SK-N-SH (cell line): ENCODE measurements around the gene GLTP. TPM values are rescaled to one million over a fixed set of nuclear protein-coding genes. Genes with fewer than 3 reads are reported as not detected.

Experiments used
- CTCF ChIA-PET: fragments of 300-600, 350-600 bp; formaldehyde crosslinking; extraction: SDS; loops from one replicate; lab custom pipeline; 2021; lab: Yijun Ruan, JAX
- POLR2A ChIA-PET: fragments of 350-600 bp; sonication (Branson Sonifier 250); formaldehyde crosslinking; extraction: SDS; loops from one replicate; lab custom pipeline; 2020; ENCODE audit warnings: antibody characterized with exemption, inconsistent platforms; lab: Yijun Ruan, JAX
- DNase-seq: peaks from one replicate; pipeline ENCODE4 v3.0.0; 2012
- H2AFZ ChIP-seq: fragments of 200-600 bp; sonication (generic); 2 replicates; pipeline ENCODE4 v1.8.1; 2016; ENCODE audit warnings: antibody characterized with exemption, mild to moderate bottlenecking, low read depth
- H3F3A ChIP-seq: fragments of 200-600 bp; sonication (generic); replicated peaks from 2 replicates; pipeline ENCODE3; 2016; ENCODE audit warnings: antibody characterized with exemption, mild to moderate bottlenecking; ENCODE audit not compliant: insufficient read depth
- H3K27ac ChIP-seq, 2 experiments: fragments of 200-500 bp in 1 of 2; fragments of 200-600 bp in 1 of 2; sonication (Bioruptor generic) in 1 of 2; sonication (generic), shearing (Covaris generic) in 1 of 2; 2 replicates each; pipeline versions ENCODE4 v1.5.1 to v1.6.1; 2014 to 2016; ENCODE audit warnings: low read depth in 2 of 2, inconsistent platforms in 1 of 2, low read length in 1 of 2, mild to moderate bottlenecking in 1 of 2, mixed read lengths in 1 of 2
- H3K27me3 ChIP-seq: fragments of 200-600 bp; sonication (generic), shearing (Covaris generic); 2 replicates; pipeline ENCODE4 v1.6.1; 2016; ENCODE audit warnings: mixed run types; ENCODE audit not compliant: insufficient read depth
- H3K36me3 ChIP-seq, 2 experiments: fragments of 200-500 bp in 1 of 2; fragments of 200-600 bp in 1 of 2; sonication (Bioruptor generic) in 1 of 2; sonication (generic) in 1 of 2; replicated peaks in 1 of 2; 2 replicates each; pipeline versions ENCODE3 to v1.5.1; 2014 to 2016; ENCODE audit warnings: low read length in 1 of 2, mild to moderate bottlenecking in 1 of 2; ENCODE audit not compliant: insufficient read depth in 2 of 2, control insufficient read depth in 1 of 2
- H3K4me1 ChIP-seq, 2 experiments: fragments of 200-500 bp in 1 of 2; fragments of 200-600 bp in 1 of 2; sonication (Bioruptor generic) in 1 of 2; sonication (generic), shearing (Covaris generic) in 1 of 2; 2 replicates each; pipeline versions ENCODE4 v1.5.1 to v1.6.1; 2014 to 2016; ENCODE audit warnings: low read depth in 1 of 2, low read length in 1 of 2, mixed run types in 1 of 2; ENCODE audit not compliant: insufficient read depth in 2 of 2, control insufficient read depth in 1 of 2
- H3K4me2 ChIP-seq: fragments of 200-600 bp; sonication (generic), shearing (Covaris generic); 2 replicates; pipeline ENCODE4 v1.6.1; 2017; ENCODE audit warnings: mixed run types
- H3K4me3 ChIP-seq, 2 experiments: fragments of 200-500 bp in 1 of 2; fragments of 200-600 bp in 1 of 2; sonication (Bioruptor generic) in 1 of 2; sonication (generic), shearing (Covaris generic) in 1 of 2; 2 replicates each; pipeline versions ENCODE4 v1.5.1 to v1.8.1; 2014 to 2016; ENCODE audit warnings: low read depth in 2 of 2, inconsistent platforms in 1 of 2, low read length in 1 of 2, mild to moderate bottlenecking in 1 of 2, mixed read lengths in 1 of 2, moderate library complexity in 1 of 2
- H3K79me2 ChIP-seq: fragments of 200-600 bp; sonication (generic); 2 replicates; pipeline ENCODE4 v1.8.1; 2017; ENCODE audit warnings: mild to moderate bottlenecking; ENCODE audit not compliant: insufficient read depth
- H3K9ac ChIP-seq: fragments of 200-600 bp; sonication (generic); 2 replicates; pipeline ENCODE4 v1.6.1; 2017; ENCODE audit warnings: mixed run types
- H3K9me2 ChIP-seq: fragments of 200-600 bp; sonication (generic); 2 replicates; pipeline ENCODE4 v1.6.1; 2017; ENCODE audit warnings: mixed run types
- H3K9me3 ChIP-seq: fragments of 200-600 bp; sonication (generic); 2 replicates; pipeline ENCODE4 v1.6.1; 2017; ENCODE audit warnings: mixed run types, mild to moderate bottlenecking, moderate library complexity
- H4K20me1 ChIP-seq: fragments of 200-600 bp; sonication (generic); 2 replicates; pipeline ENCODE4 v1.6.1; 2017; ENCODE audit warnings: mild to moderate bottlenecking, mixed run types; ENCODE audit not compliant: insufficient read depth
- CHD2 ChIP-seq: fragments of 150-350 bp; IDR thresholded peaks from 2 replicates; pipeline ENCODE4 v1.6.1; 2018; ENCODE audit warnings: low read length; ENCODE audit not compliant: partially characterized antibody
- ELF1 ChIP-seq: IDR thresholded peaks from 2 replicates; pipeline ENCODE4 v1.4.0; 2012
- FOSL2 ChIP-seq: IDR thresholded peaks from 2 replicates; pipeline ENCODE4 v1.4.0; 2012; ENCODE audit warnings: low read depth, mild to moderate bottlenecking, moderate library complexity, borderline replicate concordance
- FOXM1 ChIP-seq: IDR thresholded peaks from 2 replicates; pipeline ENCODE4 v1.4.0; 2012; ENCODE audit warnings: low read depth, mild to moderate bottlenecking
- GABPA ChIP-seq: IDR thresholded peaks from 2 replicates; pipeline ENCODE4 v1.4.0; 2012; ENCODE audit warnings: low read depth, mild to moderate bottlenecking
- GATA2 ChIP-seq: sonication (generic); formaldehyde crosslinking; IDR thresholded peaks from 2 replicates; pipeline ENCODE4 v1.5.0; 2020; ENCODE audit warnings: mild to moderate bottlenecking, missing genetic modification reagents
- JUND ChIP-seq: IDR thresholded peaks from 2 replicates; pipeline ENCODE4 v1.4.0; 2012
- MEF2A ChIP-seq: IDR thresholded peaks from 2 replicates; pipeline ENCODE4 v1.4.0; 2012; ENCODE audit warnings: low read depth, borderline replicate concordance
- MXI1 ChIP-seq: IDR thresholded peaks from 2 replicates; pipeline ENCODE4 v1.6.1; 2012; ENCODE audit warnings: mild to moderate bottlenecking, low read depth, low read length, improper control_type of control experiment
- NFIC ChIP-seq: IDR thresholded peaks from 2 replicates; pipeline ENCODE4 v1.4.0; 2012; ENCODE audit warnings: borderline replicate concordance
- NRF1 ChIP-seq: IDR thresholded peaks from 2 replicates; pipeline ENCODE4 v1.6.1; 2012; ENCODE audit warnings: low read depth, mild to moderate bottlenecking, low read length
- PBX3 ChIP-seq: IDR thresholded peaks from 2 replicates; pipeline ENCODE4; 2012
- POLR2AphosphoS5 ChIP-seq: IDR thresholded peaks from 2 replicates; pipeline ENCODE4 v1.6.1; 2012; ENCODE audit warnings: low read depth, low read length
- RCOR1 ChIP-seq: fragments of 150-350 bp; IDR thresholded peaks from 2 replicates; pipeline ENCODE4 v1.6.1; 2017; ENCODE audit warnings: antibody characterized with exemption, low read length
- RFX5 ChIP-seq: IDR thresholded peaks from 2 replicates; pipeline ENCODE4 v1.6.1; 2012; ENCODE audit warnings: mild to moderate bottlenecking, improper control_type of control experiment, low read length
- RXRA ChIP-seq: IDR thresholded peaks from 2 replicates; pipeline ENCODE4 v1.4.0; 2012; ENCODE audit warnings: low read depth, mild to moderate bottlenecking, borderline replicate concordance
- SIN3A ChIP-seq: IDR thresholded peaks from 2 replicates; pipeline ENCODE4 v1.6.1; 2012; ENCODE audit warnings: low read depth, mild to moderate bottlenecking, low read length, moderate library complexity, borderline replicate concordance
- SMC3 ChIP-seq: IDR thresholded peaks from 2 replicates; pipeline ENCODE4 v1.6.1; 2012; ENCODE audit warnings: low read depth, low read length, improper control_type of control experiment
- TAF1 ChIP-seq: IDR thresholded peaks from 2 replicates; pipeline ENCODE4 v1.6.1; 2012; ENCODE audit warnings: low read depth, mild to moderate bottlenecking, low read length, moderate library complexity, borderline replicate concordance
- TCF12 ChIP-seq: IDR thresholded peaks from 2 replicates; pipeline ENCODE4 v1.4.0; 2012
- TEAD4 ChIP-seq: IDR thresholded peaks from 2 replicates; pipeline ENCODE4 v1.4.0; 2012; ENCODE audit warnings: mild to moderate bottlenecking, borderline replicate concordance; ENCODE audit not compliant: insufficient read depth
- YY1 ChIP-seq: IDR thresholded peaks from 2 replicates; pipeline ENCODE4 v1.4.0; 2012; ENCODE audit warnings: low read depth, mild to moderate bottlenecking
- WGBS: methylation state at CpG from one replicate; pipeline ENCODE4 v1.1.6; 2017; ENCODE audit warnings: low lambda C conversion rate; 5-methylcytosine and 5-hydroxymethylcytosine counted together
- polyA plus RNA-seq, 3 experiments: library from polyadenylated mRNA; depleted of rRNA; stranded (reverse); fragments of >200 nt; gene quantifications; 2 replicates each; pipeline ENCODE4 v1.2.3, GENCODE V29; 2012
- TF ChIP-seq, protein P1 (sequence below): fragments of 150-350 bp; IDR thresholded peaks from 2 replicates; pipeline ENCODE4 v1.6.1; 2016; ENCODE audit warnings: mild to moderate bottlenecking, low read depth, low read length
- TF ChIP-seq, protein P2 (sequence below): fragments of 200-600 bp; sonication (generic); IDR thresholded peaks from 2 replicates; pipeline ENCODE4 v1.6.1; 2017; ENCODE audit warnings: antibody characterized with exemption, mild to moderate bottlenecking, moderate library complexity
- TF ChIP-seq, protein P3 (sequence below): fragments of 150-350 bp; IDR thresholded peaks from 2 replicates; pipeline ENCODE4 v1.6.1; 2017; ENCODE audit warnings: antibody characterized with exemption, low read length, low read depth, borderline replicate concordance

Gene GLTP
- polyA plus RNA-seq, 1 of the 3 experiments (the other 2 are of a cell fraction), result 23.0 TPM

GRCh38 chr12:109842021-109842420 is 38.3 kb downstream of the GLTP start:
- 69% methylated on average over 5 of the region's 5 CpGs for WGBS
- ChIA-PET CTCF (interaction anchor here (0.9 to 8.3 kb wide), 3 partner anchors 11 to 37 kb away, joined by 4 to 89 read pairs (median 11); no protein-coding TSS in a partner anchor), POLR2A (no interaction called here)
- no peak overlapping the region for H3K27ac ChIP-seq
- H3F3A ChIP-seq, result peaks cover 13% of the 10 kb centered on the region
- no peaks in the 10 kb centered on the region for H3K79me2 ChIP-seq
- no peaks in the 10 kb centered on the region for H3K9me3 ChIP-seq
- TF ChIP-seq TAF1 (no peak), RFX5 (no peak), MXI1 (no peak), FOSL2 (no peak), PBX3 (no peak), FOXM1 (no peak), GATA2 (no peak), CHD2 (no peak), RCOR1 (no peak), JUND (no peak), RXRA (no peak), POLR2AphosphoS5 (no peak), ELF1 (no peak), TCF12 (no peak), YY1 (no peak)
- TF ChIP-seq, protein P1, sequence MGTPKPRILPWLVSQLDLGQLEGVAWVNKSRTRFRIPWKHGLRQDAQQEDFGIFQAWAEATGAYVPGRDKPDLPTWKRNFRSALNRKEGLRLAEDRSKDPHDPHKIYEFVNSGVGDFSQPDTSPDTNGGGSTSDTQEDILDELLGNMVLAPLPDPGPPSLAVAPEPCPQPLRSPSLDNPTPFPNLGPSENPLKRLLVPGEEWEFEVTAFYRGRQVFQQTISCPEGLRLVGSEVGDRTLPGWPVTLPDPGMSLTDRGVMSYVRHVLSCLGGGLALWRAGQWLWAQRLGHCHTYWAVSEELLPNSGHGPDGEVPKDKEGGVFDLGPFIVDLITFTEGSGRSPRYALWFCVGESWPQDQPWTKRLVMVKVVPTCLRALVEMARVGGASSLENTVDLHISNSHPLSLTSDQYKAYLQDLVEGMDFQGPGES, result no peak
- TF ChIP-seq, protein P2, sequence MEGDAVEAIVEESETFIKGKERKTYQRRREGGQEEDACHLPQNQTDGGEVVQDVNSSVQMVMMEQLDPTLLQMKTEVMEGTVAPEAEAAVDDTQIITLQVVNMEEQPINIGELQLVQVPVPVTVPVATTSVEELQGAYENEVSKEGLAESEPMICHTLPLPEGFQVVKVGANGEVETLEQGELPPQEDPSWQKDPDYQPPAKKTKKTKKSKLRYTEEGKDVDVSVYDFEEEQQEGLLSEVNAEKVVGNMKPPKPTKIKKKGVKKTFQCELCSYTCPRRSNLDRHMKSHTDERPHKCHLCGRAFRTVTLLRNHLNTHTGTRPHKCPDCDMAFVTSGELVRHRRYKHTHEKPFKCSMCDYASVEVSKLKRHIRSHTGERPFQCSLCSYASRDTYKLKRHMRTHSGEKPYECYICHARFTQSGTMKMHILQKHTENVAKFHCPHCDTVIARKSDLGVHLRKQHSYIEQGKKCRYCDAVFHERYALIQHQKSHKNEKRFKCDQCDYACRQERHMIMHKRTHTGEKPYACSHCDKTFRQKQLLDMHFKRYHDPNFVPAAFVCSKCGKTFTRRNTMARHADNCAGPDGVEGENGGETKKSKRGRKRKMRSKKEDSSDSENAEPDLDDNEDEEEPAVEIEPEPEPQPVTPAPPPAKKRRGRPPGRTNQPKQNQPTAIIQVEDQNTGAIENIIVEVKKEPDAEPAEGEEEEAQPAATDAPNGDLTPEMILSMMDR, result no peak
- no peaks in the 10 kb centered on the region for H3K36me3 ChIP-seq
- H3K4me1 ChIP-seq, result peaks cover 0 to 3% of the 10 kb centered on the region in 2 experiments; a peak in 1 of 4 replicates
- no peak for DNase-seq
- H3K4me2 ChIP-seq, result no peak overlapping the region
- H3K9ac ChIP-seq, result no peak overlapping the region
- no peaks in the 10 kb centered on the region for H4K20me1 ChIP-seq
- H3K9me2 ChIP-seq, result no peaks in the 10 kb centered on the region
- H3K27me3 ChIP-seq, result no peaks in the 10 kb centered on the region
- H2AFZ ChIP-seq, result no peak overlapping the region
- no peak overlapping the region for H3K4me3 ChIP-seq

DNA sequence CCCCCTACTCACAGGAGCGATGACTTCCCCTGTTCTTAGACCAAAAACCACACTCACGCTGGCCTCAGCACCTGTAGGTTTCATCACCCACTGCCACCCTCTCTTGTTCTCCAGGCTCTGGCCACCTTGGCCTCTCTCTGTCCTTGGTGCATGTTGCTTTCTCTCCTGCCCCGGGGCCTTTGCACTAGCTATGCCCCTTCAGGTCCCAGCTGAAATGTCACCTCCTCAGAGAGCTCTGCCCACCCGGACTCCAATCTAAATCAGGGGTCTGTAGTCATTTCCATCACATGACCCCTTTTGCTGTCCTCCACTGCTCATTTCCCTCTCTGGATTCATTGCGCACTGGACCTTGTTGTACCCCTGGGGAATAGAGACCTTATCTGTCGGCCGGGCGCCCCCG is 39.0 kb downstream of the GLTP start:
- POLR2A ChIA-PET, result no interaction called here
- H3K36me3 ChIP-seq, result no peaks in the 10 kb centered on the region
- no peak overlapping the region for H2AFZ ChIP-seq
- H3K9me3 ChIP-seq, result no peaks in the 10 kb centered on the region
- no peak for DNase-seq
- H3K4me1 ChIP-seq, result peaks cover 0 to 3% of the 10 kb centered on the region in 2 experiments; a peak in 1 of 4 replicates
- no peaks in the 10 kb centered on the region for H3K27me3 ChIP-seq
- no peaks in the 10 kb centered on the region for H3K79me2 ChIP-seq
- no peak overlapping the region for H3K9ac ChIP-seq
- H3K4me2 ChIP-seq, result no peak overlapping the region
- H4K20me1 ChIP-seq, result no peaks in the 10 kb centered on the region
- CTCF ChIA-PET, result interaction anchor here (0.7 to 8.3 kb wide), 4 partner anchors 12 to 42 kb away, joined by 3 to 89 read pairs (median 7); no protein-coding TSS in a partner anchor
- no peaks in the 10 kb centered on the region for H3K9me2 ChIP-seq
- 73% methylated on average over 9 of the region's 9 CpGs for WGBS
- H3K27ac ChIP-seq, result no peak overlapping the region
- no peak overlapping the region for H3K4me3 ChIP-seq
- H3F3A ChIP-seq, result peaks cover 13% of the 10 kb centered on the region
- TF ChIP-seq YY1, result no peak
- TF ChIP-seq SMC3, result no peak
- no peak for TF ChIP-seq TCF12
- TF ChIP-seq, protein P3, sequence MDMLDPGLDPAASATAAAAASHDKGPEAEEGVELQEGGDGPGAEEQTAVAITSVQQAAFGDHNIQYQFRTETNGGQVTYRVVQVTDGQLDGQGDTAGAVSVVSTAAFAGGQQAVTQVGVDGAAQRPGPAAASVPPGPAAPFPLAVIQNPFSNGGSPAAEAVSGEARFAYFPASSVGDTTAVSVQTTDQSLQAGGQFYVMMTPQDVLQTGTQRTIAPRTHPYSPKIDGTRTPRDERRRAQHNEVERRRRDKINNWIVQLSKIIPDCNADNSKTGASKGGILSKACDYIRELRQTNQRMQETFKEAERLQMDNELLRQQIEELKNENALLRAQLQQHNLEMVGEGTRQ, result no peak
- TF ChIP-seq, protein P1, result no peak
- TF ChIP-seq TEAD4, result no peak
- no peak for TF ChIP-seq GABPA
- TF ChIP-seq NFIC, result no peak
- no peak for TF ChIP-seq SIN3A
- TF ChIP-seq MEF2A, result no peak
- no peak for TF ChIP-seq FOSL2
- TF ChIP-seq NRF1, result no peak
- TF ChIP-seq CHD2, result no peak
- TF ChIP-seq RXRA, result no peak
